NCI-H69 (cell line): ENCODE data around the gene HDAC10.
A peak's percentile ranks its signal among the peaks of the same experiment; 100 is the strongest.

Experiments
- DNase-seq: peaks from one replicate; lab custom pipeline; 2025; lab: John Stamatoyannopoulos, UW

HDAC10 gene

DNA sequence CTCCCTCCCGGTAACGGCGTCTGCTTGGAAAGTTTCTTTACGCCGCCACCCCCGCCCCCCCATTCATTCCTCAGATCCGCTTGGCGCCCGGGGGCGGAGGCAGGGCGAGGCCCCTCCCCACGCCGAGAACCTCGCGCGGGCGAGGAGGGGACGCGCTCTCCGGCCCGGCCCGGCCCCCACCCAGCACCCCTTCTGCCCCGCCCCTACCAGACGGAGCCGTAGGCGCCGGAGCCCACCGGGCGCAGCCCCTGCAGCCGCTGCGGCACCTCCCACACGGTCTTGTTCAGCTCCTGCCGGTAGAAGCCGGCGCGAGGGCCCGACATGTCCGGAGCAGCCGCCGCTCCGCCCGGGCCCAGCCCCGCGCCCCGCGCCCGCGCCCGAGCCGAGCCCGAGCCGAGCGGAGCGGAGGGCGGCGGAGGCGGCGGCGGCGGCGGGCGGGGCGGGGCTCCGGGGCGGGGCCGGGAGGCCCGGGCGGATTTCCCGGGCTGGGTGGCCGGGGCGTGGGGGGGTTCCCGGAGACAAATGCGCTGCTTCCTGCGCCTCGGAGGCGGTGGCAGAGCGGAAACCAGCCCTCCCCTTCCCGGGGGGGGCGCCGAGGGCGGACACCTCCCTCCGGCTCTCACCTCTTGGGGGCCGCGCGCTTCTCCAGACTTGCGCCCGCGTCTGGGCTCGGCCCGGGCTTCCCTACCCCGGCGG, 19.1 kb upstream of the HDAC10 start, which contains the start of gene MAPK11:
Gene MAPK11 (minus strand): TSS at position 411 of the 696 bp plus-strand sequence. CDS start 88 bp downstream, at position 323.
- DNase-seq: peak; percentile 86

DNA sequence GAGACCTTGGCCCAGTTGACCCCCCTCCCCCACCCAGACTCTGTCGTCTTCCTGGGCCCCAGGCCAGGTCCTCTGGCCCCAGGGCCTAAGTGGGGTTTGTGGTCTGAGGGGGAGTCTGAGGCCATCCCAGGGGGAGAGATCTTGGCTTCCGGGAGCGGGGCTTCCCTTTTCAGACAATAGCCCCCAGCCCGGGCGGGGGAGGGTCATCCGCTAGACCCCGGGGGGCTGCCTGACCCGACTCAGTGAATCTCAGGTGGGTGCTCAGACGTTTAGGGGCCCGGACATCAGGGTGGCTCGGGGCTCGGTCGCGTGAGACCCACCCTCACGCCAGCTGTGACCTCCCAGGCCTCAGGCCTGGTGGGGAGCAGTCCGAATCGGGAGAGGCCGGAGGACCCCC, 18.5 kb upstream of the HDAC10 start:
- DNase-seq: peak; percentile 59

DNA sequence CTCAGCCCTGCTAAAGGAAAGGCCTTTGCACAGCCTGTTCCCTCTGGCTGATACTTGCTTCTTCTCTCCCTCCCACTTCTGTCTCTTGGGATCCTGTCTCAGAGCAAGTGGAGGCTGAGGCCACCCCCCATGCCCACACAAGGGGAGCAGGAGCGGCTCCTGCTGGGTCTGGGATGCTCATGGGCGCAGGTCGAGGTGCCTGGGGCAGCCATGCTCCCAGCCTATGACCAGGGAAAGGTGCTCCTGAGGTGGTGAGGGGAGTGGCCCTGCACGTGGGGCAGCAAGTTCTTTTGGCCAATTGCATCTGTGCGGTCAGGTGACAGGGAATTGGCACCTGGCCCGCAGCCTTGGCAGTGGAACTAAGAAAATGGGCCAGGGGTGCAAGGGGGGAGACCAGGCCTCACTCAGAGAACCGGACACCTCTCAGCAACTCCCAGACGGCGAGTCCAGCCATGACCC, 17.6 kb upstream of the HDAC10 start:
- DNase-seq: peak; percentile 78

DNA sequence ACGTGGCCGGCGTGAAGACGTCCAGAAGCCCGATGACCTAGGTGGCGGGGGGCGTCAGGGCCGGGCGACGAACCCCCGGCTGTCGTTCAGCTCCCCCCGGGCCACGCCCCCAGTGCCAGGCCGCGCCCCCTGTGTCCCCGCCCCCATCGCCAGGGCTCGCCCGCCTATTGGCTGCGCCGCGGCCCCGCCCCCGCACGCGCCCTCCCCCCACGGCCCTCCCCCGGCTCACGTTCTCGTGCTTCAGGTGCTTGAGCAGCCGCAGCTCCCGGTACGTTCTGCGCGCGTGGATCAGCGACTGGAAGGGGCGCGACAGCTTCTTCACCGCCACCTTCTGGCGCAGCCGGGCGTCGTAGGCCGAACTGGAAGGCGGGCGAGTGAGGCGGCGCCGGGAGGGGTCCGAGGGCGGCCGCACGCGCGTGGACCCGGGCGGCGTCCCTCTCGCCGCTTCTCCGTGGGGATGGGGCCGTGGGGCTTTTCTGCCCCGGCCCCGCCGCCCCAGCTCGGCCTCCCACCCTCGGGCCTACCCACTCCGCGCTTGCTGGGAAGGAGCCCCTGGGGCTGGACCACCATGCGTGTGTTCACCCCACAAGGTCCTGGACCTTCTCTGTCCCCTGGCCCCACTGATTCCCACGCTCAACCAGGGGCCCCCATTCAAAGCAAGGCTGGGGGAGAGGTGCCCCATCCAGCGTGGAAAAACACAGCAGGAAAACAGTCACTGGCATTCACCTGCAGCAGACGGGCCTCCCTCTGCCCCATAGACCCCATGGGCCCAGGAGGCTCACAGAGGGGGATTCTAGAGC, 16.7 kb upstream of the HDAC10 start:
- DNase-seq: no peak

DNA sequence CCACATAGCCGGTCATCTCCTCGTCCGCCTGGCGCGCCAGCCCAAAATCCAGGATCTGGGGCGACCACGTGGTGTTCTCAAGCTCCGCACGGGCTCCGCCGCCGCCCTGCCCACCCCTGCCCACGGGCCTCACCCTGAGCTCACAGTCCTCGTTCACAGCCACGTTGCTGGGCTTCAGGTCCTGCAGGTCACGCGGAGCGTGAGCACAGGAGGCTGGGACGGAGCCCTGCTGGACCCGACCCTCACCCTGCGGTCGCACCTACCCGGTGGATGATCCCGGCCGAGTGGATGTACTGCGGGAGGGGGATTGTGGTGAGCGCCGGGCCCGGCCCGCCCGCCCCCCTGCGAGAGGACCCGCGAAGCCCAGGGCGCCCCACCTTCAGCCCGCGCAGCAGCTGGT, 15.9 kb upstream of the HDAC10 start:
- no peak for DNase-seq

DNA sequence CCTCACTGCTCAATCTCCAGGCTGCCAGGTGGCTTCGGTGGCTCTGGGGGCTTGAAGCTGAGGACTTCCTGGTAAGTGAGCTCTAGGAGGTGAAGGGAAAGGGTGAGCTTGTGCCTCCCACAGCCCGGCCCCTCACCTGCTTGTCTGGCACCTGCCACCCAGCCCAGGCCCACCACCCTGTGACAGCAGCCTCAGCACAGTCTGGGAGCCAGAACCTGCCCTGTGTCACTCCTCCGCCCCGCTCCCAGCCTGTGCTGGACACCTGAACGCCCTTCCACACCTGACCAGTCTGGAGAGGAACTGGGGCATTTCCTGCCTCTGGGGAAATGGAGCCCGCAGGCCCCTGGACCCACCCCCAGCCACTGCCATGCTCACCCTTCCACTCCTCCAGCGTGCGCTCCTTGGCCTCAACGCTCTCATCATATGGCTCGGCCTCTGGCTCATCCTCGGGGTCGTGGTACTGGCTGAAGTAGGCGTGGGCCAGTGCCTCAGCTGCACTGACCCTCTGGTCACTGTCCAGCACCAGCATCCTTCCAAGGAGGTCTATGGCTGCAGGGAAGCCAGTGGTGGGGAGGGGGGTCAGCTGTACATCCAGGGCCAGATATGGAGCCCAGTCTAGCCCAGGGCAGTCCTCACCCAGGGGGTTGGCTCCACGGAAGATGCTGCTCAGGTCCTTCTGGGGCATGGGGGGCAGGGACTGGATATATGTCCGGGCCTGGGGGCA, 14.0 kb upstream of the HDAC10 start:
- DNase-seq: no peak

DNA sequence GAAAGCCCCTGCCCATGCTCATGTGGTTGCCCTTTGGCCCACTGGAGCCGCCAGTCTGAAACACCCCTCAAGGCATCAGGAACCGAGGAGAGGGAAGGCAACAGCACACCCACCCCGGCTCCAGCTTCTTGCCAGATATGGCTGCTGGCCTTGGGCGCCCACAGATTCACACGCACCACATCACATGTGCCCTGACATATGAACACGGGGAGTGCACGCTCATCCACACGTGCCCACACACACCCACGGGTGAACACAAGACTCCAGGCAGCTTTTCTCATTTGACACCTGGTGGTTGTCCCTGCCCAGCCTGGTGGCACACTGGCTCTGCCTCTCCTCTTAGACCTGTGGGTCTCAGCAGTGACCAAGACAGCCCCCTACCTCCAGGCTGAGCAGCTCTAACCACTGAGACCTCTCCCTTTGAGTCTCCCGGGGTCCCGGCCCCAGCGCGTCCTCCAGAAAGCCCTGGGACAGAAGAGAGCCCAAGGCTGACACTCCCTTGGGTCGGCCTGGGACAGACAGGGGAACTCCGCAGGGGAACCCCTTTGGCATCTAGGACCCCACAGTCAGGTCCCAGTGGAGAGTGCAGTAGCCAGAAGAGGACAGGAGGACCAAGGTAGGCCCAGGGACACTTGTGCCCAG, 13.2 kb upstream of the HDAC10 start:
- no peak for DNase-seq

DNA sequence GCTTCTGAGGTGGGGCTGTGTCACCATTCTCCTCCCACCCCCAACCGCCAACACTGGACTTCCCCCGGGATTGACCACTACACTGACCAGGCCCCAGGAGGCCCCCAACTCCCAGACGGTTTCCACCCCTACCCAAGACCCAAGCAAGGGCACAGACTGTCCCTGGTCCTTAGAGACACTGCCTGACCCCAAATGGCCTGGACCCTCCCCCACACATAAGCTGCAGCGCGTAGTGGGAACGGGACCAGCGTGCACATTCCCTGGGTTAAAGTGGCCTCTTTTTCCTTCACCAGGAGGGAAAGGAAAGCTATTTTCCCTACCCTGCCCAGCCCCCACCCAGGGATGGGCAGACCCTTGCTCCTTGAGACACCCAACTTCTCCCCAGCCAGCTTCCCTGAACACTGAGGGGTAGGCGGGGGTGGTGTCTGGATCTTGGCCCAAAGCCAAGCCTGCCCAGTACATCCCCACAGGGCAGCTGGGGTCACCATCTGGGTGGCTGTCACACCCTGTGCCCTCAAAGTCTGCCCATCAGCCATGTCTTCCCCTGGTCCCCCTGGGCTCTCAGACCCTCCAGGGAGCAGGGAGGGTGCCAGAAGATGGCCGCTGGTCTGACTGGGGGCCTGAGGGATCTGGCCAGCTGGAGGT, 12.0 kb upstream of the HDAC10 start:
- no peak for DNase-seq

DNA sequence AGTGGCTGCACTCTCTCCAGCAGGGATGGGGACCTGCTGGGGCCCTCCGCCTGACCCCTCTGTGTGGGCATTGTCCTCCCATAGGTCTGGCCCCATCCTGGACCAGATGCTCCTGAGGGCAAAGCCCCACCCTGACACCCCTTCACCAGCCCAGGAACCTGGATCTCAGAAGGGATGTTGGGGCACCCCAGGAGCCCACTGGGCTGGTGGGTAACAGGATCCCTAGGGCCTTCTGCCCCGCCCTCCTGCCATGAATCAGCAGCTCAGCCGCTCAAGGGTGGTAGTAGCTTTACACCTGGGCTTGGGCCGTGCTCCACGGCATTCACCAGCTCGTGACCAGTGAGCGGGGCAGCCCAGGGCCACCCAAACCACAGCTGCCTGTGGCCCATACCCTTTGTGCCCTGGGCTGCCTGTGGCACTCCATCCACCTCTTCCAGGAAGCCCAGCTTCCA, 11.4 kb upstream of the HDAC10 start:
- peak; percentile 41 for DNase-seq

DNA sequence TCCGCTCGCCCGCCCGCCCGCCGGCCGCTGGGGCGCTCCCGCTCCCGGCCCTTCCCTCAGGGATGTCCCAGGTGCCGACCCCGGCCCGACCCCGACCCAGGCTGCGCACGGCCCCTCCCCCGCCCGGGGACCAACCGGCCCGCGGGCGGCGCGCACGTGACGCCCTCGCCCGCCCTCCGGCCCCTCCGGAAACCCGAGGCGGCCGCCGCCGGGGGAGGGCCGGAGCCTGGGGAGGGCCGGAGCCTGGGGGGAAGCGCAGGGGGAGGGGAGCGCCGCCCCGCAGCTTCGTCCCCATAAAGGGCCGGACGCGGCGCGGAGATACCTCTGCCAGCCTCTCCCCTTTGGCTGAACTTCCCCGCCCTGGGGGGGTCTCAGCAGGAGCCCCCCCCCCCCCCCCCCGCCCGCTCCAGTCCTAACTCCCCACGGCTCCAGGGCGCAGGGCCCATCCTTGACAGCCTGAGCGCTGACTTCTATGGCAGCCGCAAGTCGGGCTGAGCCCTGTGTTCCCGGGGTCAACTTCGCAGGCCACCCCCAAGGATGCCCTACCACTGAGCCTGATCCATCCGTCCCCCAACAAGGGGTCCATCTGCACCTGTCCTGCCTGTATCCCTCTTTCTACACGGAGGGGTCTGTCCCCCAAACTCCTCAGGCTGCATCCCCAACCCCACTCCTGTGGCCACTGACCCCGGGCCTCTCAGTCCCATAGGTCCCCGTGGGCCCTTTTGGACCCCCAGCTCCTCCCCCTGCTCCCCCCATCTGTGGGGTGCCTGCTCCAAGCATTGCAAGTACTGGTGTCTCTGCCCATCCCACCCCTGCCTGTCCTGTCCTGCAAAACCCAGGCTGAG, 10.8 kb upstream of the HDAC10 start, which contains the start of gene MAPK12:
Gene MAPK12 (minus strand): TSS at position 69 of the 845 bp plus-strand sequence. CDS start 174 bp downstream, outside the sequence.
- DNase-seq: peak; percentile 90

DNA sequence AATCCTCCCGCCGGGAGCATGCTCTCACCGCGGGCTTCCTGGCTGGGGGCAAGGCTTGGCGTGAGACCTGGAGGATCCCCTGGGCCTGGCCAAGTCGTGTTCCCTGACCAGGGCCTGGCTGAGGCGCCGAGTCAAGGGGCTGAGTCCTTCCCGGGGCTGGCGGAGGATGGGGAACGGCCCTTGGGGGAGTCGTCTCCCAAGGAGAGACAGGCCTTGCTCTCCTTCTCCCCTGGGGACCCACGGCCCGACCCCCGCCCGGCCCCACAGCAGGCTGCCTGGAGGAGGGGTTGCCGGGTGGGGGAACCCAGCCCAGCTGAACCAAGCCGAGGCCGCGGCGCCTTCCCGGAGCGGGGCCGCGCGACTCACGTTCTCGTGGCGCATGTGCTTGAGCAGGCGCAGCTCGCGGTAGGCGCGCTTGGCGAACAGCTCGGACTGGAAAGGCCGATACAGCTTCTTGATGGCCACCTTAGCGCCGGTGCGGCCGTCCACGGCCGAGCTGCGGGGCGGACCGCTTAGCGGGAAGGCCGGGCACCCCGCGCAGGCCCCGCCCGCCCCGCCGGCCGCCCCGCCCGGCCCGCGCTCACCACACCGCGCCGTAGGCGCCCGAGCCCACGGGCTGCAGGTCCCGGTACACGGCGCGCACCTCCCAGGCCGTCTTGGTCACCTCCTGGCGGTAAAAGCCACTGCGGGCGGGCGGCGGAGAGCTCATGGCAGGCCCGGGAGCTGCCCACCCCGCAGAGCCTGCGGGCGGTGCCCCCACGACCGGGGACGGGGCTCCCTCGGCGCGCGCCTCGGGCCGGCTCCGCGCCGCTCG, 9.9 kb upstream of the HDAC10 start:
- DNase-seq: peak; percentile 83

DNA sequence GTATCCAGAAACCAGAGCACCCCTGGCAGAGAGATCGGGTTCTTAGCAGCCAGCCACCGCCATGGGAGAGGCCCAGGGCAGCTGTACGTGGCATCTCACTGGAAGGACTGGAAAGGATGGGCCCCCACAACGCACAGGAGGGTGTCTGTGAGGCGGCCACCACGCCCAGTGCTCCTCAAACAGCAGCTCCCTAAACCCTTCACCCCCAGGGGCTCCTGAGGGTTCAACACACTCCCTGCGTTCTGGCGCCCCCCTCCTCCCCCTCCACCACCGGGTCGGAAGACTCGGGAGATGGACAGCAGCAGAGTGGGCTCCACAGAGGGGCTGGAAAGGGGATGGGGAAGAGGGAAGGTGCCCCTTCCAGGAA, 9.4 kb upstream of the HDAC10 start:
- peak; percentile 55 for DNase-seq

DNA sequence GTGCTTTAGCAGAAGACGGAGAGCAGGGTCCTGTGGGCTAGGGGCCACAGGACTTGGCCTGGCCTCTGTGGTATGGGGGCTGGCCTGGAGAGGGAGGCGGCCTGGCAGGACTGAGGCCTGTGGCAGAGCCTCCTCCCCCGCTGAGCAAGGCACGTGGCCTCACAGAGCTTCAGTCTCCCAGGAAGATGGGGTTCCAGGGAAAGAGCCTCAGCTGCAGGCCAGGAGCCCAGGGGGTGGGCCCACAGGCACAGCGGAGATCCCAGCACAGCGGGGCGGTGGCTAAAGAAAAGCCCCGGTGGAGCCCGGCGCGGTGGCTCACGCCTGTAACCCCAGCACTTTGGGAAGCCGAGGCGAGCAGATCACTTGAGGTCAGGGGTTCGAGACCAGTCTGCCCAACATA, 8.2 kb upstream of the HDAC10 start:
- DNase-seq: no peak

DNA sequence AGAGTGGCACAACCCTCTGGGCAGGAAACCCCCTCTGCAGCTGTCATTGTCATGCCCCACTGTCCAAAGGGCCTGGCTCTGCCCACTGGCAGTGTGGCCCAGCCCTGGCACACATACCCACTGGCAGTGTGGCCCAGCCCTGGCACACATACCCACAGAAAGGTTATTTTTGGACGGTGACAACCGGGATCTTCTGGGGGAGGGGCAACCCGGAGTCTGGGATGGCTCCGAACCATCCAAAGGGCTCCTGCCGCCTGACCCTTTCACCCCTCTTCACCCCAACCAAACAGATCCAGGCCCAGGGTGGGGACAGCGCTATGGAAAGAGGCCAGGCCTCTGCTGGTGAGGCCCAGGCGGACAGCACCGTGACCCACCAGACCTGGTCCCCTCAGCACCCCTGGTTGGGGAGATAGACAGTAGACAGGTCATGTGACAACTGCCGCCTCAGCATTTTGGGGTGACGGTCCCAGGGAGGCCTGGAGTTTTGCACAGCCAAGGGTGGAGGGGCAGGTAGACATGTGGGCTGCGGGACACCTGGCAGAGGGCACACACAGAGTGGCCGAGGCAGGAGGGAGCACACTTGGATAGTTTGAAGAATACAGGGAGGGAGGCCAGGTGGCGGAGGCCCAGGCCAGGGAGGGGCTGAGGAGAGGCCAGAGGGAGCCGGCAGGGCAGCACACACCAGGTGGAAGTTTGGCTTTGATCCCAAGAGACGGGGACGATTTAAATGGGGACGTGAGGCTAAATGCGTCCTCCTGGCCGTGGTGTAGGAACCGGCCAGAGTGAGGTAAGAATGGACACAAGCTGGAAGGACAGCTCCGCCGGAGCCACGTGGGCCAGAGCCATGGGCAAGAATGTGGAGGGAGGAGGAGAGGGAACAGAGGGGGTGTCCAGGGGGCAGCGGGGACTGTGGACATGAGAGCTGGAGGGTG, 7.6 kb upstream of the HDAC10 start:
- no peak for DNase-seq

DNA sequence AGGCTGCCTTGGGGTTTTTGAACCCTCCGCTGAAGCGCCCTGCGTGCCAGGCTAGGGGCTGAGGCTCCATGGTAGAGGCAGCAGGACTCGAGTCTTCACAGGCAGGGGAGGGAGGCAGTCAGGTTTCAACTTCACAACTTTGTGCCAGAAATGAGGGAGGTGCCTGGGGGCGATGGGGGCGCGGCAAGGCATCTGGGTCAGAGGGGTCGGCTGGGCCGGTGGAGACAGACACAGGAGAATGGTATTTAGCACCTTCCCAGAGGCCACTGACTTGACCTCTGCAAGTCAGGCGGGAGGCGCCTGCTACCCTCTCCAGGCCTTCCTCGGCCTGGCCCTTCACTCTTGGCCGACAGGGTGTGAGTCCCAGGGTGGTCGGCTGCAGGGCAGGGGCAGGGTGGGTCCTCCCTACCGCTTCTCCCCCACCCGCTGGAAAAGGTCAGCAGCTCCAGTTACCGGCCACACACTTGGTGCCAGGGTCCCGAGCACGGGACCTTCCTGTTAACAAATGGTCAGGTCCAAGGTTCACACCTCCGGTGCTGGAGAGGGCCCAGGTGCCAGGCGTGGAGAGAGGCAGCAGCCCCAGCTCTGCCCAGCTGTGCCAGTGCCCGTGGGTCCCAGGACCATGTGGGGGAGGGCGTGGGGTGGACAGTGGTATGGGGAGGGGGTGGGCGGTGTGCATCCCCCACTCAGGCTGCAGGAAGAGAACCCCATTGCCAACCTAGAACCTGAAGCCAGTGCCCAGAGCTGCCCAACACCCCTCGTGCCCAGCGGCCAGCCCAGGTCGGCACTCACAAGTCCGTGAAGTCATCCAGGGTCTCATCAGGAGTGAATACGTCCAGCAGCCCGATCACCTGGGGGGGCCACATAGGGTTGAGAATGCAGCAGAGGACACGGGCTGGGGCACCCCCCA, 6.6 kb upstream of the HDAC10 start:
- no peak for DNase-seq

DNA sequence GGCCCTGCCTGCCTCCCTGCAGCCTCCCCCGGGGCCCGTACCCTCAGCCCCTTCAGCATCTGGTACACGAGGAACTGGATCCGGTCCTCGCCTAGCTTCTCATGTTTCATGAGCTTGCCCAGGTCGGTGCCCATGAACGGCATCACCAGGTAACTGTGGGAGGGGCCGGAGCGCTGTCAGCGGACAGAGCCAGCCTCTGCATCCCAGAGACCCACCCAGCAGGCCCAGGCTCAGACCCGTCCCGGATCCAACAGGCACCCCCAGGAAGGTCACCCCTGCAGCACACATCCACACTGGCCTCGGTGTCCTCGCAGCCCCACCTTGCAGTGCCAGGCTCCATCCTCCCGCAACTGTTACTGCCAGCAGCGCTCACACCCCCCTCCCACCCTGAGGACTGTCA, 6.0 kb upstream of the HDAC10 start:
- DNase-seq: peak; percentile 35

DNA sequence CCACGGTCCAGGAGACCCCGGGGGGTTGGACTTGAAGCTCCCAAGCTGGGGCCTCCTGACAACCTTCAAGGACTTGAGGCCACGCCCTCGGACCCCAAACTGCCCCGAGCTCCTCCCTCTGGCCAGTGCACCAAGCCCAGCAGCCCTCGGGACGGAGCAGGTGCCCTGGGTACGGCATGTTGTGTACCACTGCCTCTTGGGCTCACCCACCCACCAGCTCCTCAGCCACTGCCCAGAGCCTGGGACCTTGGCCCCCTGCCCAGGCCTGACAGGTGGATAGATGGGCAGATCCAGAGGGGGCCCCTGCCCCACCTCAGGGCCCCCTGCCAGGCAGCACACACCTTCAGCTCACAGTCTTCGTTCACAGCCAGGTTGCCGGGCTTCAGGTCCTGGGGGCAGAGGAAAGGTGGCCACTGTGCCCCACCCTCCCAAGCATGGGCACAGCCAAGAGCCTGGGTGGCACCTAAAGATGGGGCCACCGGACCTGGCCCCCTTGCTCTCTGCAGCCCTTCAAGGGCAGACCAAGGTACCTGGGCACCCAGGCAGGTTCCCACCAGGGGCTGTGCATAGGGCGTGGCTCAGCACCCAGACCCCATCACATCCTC, 5.3 kb upstream of the HDAC10 start:
- DNase-seq: no peak
